MG63 (cell line): ENCODE data around the gene STPG2. TPM values are rescaled to one million over a fixed set of nuclear protein-coding genes. Genes with fewer than 3 reads are reported as not detected.
"Not testable (repeated sequence)": the region's sequence is repeated elsewhere in the genome, so short reads cannot be mapped to it uniquely, and the experiment has no call there.

Source experiments
- DNase-seq: peaks from one replicate; pipeline ENCODE4 v3.0.0-alpha.2; 2020
- H3K27me3 ChIP-seq: fragments of 250-450 bp; sonication (Bioruptor Pico); 2 replicates; pipeline ENCODE4 v1.5.1; 2020; ENCODE audit warnings: mild to moderate bottlenecking, moderate library complexity
- H3K36me3 ChIP-seq: fragments of 250-450 bp; sonication (Bioruptor Pico); 2 replicates; pipeline ENCODE4 v1.5.1; 2020; ENCODE audit warnings: mild to moderate bottlenecking, moderate library complexity
- H3K4me3 ChIP-seq: fragments of 250-450 bp; sonication (Bioruptor Pico); 2 replicates; pipeline ENCODE4 v1.5.1; 2020; ENCODE audit warnings: mild to moderate bottlenecking, moderate library complexity
- H3K9me3 ChIP-seq: fragments of 250-450 bp; sonication (Bioruptor Pico); 2 replicates; pipeline ENCODE4 v1.5.1; 2020; ENCODE audit warnings: mild to moderate bottlenecking, moderate library complexity
- total RNA-seq: library from RNA; depleted of rRNA; stranded (reverse); fragments of >200 nt; shearing (Covaris generic); gene quantifications from 2 replicates; pipeline ENCODE4 v1.2.3, GENCODE V29; 2014; ENCODE audit warnings: low replicate concordance

The STPG2 gene
- total RNA-seq, 1 experiment from 2014 or later, result not detected

DNA sequence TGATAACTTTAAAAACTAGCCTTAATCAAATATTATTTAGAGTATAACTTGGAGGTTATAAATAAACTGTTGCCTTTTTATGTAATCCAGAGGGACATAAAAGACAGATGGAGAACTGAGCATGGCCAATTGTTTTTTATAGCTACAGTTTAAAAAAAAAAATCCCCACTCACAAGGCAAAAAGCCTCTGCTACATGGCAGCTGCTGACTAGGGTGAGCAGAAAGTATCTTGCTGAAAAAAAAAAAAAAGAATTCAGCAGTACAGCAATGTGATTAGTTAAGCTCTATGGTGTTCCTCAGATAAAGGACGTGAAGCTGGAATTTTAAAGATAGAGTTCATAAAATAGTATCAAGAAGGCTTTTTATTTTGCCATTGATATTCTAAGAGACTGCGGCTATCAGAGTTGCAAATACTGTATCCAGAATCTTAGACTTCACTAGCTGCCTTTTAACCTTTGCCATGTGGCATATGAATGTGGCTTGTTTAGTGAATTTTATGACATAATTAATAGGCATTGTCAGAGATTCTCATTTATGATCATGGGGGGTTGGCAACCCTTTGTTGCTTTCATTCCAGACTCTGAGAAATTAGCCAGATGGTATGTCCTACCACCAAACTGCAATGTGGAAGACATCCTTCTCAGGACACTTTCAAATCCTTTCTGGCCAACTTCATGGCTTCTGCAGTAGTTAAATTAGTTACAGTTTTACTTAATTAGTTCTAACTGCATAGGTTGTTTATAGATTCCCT is 498.0 kb downstream of the STPG2 start:
- no peak for DNase-seq
- H3K27me3 ChIP-seq, result no peaks in the 10 kb centered on the region
- H3K36me3 ChIP-seq, result no peaks in the 10 kb centered on the region
- H3K9me3 ChIP-seq, result no peaks in the 10 kb centered on the region
- H3K4me3 ChIP-seq, result no peak overlapping the region

GRCh38 chr4:97643179-97643578 is 500.1 kb downstream of the STPG2 start:
- Histone ChIP-seq H3K36me3 (no peaks in the 10 kb centered on the region), H3K9me3 (no peaks in the 10 kb centered on the region), H3K4me3 (no peak overlapping the region), H3K27me3 (no peaks in the 10 kb centered on the region)
- DNase-seq, result no peak

- Histone ChIP-seq H3K36me3 (no peaks in the 10 kb centered on the region), H3K27me3 (no peaks in the 10 kb centered on the region), H3K9me3 (no peaks in the 10 kb centered on the region), H3K4me3 (no peak overlapping the region)
- DNase-seq, result no peak
Observed at GRCh38 chr4:97639961-97640360, 503.3 kb downstream of the STPG2 start.

DNA sequence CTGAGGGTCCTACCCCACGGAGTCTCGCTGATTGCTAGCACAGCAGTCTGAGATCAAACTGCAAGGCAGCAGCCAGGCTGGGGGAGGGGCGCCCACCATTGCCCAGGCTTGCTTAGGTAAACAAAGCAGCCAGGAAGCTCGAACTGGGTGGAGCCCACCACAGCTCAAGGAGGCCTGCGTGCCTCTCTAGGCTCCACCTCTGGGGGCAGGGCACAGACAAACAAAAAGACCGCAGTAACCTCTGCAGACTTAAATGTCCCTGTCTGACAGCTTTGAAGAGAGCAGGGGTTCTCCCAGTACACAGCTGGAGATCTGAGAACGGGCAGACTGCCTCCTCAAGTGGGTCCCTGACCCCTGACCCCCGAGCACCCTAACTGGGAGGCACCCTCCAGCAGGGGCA is 509.4 kb downstream of the STPG2 start:
- not testable (repeated sequence) for DNase-seq, H3K9me3 ChIP-seq, H3K4me3 ChIP-seq, H3K27me3 ChIP-seq, H3K36me3 ChIP-seq

DNA sequence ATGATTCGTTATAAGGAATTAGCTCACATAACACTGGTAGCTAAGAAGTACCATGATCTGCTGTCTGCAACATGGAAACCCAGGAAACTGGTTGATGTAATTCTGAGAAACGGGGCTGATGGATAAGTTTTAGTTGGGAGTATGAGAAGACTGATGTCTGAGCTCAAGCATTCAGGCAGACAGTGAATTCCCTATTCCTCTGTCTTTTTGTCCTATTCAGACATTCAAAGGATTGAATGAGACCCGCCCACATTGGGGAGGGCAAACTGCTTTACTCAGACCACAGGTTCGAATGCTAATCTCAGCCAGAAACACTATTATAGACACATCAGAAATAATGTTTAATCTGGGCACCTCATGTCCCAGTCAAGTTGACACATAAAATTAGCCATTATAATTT is 515.5 kb downstream of the STPG2 start:
- DNase-seq, result no peak
- no peaks in the 10 kb centered on the region for H3K27me3 ChIP-seq
- H3K36me3 ChIP-seq, result no peaks in the 10 kb centered on the region
- no peaks in the 10 kb centered on the region for H3K9me3 ChIP-seq
- no peak overlapping the region for H3K4me3 ChIP-seq

DNA sequence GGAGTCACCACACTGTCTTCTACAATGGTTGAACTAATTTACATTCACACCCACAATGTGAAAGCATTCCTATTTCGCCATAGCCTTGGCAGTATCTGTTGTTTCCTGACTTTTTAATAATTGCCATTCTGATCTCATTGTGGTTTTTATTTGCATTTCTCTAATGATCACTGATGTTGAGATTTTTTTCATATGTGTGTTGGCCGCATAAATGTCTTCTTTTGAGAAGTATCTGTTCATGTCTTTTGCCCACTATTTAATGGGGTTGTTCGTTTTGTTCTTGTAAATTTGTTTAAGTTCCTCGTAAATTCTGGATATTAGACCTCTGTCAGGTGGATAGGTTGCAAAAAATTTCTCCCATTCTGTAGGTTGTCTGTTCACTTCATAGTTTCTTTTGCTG is 519.1 kb downstream of the STPG2 start:
- Histone ChIP-seq H3K9me3 (no peaks in the 10 kb centered on the region), H3K4me3 (no peak overlapping the region), H3K27me3 (no peaks in the 10 kb centered on the region), H3K36me3 (no peaks in the 10 kb centered on the region)
- DNase-seq, result no peak

GRCh38 chr4:97605932-97606331 is 537.3 kb downstream of the STPG2 start:
- DNase-seq, result no peak
- Histone ChIP-seq H3K27me3 (no peaks in the 10 kb centered on the region), H3K36me3 (no peaks in the 10 kb centered on the region), H3K4me3 (no peak overlapping the region), H3K9me3 (no peaks in the 10 kb centered on the region)

- Histone ChIP-seq H3K9me3 (no peaks in the 10 kb centered on the region), H3K27me3 (no peaks in the 10 kb centered on the region), H3K36me3 (no peaks in the 10 kb centered on the region), H3K4me3 (no peak overlapping the region)
- DNase-seq, result no peak
Observed at GRCh38 chr4:97593248-97593647, 550.0 kb downstream of the STPG2 start.

DNA sequence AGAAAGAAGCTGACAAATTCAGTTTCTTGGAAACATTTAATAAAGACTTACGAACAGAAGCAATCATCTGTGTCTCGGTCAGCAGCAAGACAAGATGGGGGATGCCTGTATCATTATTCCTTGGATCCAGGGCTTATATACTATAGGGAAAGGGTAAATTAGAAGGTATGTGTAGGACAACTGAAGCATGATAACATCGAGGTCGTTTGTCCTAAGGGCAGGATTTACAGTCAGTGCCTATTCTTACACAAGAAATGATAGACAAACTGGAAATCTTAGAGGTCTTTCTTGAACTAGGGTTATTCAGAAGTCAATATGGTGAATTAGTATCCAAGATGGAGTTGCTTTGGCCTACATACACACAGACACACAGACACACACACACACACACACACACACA is 553.0 kb downstream of the STPG2 start:
- no peaks in the 10 kb centered on the region for H3K9me3 ChIP-seq
- no peak overlapping the region for H3K4me3 ChIP-seq
- H3K27me3 ChIP-seq, result no peaks in the 10 kb centered on the region
- DNase-seq, result no peak
- H3K36me3 ChIP-seq, result no peaks in the 10 kb centered on the region

DNA sequence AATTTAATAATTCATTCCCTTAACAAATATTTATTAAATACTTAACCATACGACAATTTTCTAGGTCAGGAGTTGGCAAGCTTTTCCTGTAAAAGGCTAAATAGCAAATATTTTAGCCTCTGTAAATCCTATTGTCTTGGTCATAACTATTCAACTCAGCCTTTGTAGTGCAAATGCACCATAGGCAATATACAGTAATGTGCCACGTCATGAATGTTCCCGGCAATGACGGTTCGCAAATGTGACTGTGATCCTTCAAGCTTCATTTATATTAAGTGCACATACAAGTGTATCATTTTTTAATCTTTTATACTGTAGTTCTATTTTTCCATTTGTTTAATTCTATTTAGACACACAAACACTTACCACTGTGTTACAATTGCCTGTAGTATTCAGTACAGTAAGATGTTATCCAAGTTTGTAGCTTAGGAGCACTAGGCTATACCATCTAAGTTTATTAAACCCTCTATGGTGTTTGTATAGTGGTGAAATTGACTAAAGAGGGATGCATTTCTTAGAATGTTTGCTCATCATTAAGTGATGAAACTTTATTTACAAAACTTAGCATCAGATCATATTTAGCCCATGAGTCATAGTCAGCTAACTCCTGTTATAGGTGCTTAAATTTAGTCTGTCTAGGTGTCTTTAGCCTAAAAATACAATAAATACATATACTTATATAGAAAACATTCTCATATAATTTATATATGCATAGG is 553.6 kb downstream of the STPG2 start:
- no peak for DNase-seq
- no peaks in the 10 kb centered on the region for H3K9me3 ChIP-seq
- H3K36me3 ChIP-seq, result no peaks in the 10 kb centered on the region
- no peak overlapping the region for H3K4me3 ChIP-seq
- no peaks in the 10 kb centered on the region for H3K27me3 ChIP-seq

DNA sequence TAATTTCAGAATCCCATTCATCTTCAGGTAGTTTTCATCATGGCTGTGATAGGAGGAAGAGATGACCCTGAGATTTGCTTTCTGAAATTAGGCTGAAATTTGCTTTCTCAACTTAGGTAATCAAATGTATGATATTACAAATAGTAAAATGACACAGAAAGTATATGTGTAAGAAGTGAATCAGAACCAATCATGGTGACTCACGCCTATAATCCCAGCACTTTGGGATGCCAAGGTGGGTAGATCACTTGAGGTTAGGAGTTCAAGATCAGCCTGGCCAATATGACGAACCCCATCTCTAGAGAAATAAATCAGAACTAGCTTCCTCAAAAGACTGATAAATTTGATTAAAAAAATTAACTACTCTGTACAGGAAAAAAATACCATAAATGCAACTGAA is 555.4 kb downstream of the STPG2 start:
- no peaks in the 10 kb centered on the region for H3K36me3 ChIP-seq
- H3K4me3 ChIP-seq, result no peak overlapping the region
- H3K9me3 ChIP-seq, result no peaks in the 10 kb centered on the region
- no peaks in the 10 kb centered on the region for H3K27me3 ChIP-seq
- peak; percentile 14 for DNase-seq

- Histone ChIP-seq H3K36me3 (no peaks in the 10 kb centered on the region), H3K9me3 (no peaks in the 10 kb centered on the region), H3K27me3 (no peaks in the 10 kb centered on the region), H3K4me3 (no peak overlapping the region)
- no peak for DNase-seq
Observed at GRCh38 chr4:97585274-97585673, 558.0 kb downstream of the STPG2 start.

DNA sequence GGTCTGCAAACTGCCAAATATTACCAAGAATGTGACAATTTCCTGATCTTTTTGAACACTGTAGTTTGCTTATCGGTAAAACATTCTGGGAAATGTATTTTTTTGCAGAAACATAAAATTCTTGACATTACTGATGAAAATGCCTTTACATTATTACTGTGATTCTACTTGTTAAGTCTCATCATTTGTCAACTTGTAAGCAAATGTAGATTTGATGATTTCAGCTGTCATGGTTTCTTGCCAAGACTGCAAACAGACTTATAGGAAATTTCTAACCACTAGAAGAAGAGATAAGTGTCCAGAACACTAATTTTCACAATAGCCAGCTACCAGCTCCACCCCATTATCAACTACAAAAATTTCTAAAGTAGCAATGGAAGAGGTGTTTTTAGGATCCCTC is 560.4 kb downstream of the STPG2 start:
- H3K9me3 ChIP-seq, result no peaks in the 10 kb centered on the region
- no peak overlapping the region for H3K4me3 ChIP-seq
- H3K36me3 ChIP-seq, result no peaks in the 10 kb centered on the region
- no peak for DNase-seq
- no peaks in the 10 kb centered on the region for H3K27me3 ChIP-seq

- no peak overlapping the region for H3K4me3 ChIP-seq
Observed at GRCh38 chr4:97577004-97577403, 566.3 kb downstream of the STPG2 start.

DNA sequence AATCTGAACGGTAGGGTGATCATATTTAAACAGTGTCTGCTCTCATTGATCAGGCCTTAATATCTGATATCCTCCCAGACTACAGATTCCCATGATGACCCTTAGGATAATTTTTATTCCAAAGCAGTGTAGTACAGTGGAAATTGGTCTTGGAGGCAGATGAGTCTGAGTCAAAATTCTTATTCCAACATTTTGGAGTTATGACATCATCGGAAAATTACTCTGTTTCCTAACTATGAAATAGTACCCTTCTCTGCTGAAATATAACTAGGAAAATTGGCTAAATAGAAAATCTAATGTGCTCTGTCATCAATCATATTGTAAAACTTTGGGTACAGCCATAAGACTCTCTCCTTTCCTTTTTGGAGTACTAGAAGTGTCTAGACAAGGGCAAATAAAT is 583.3 kb downstream of the STPG2 start:
- Histone ChIP-seq H3K4me3 (no peak overlapping the region), H3K9me3 (no peaks in the 10 kb centered on the region), H3K27me3 (no peaks in the 10 kb centered on the region), H3K36me3 (no peaks in the 10 kb centered on the region)
- no peak for DNase-seq

More at GRCh38 chr4:97577004-97577403, 566.3 kb downstream of the STPG2 start:
- no peak for DNase-seq
- Histone ChIP-seq H3K9me3 (no peaks in the 10 kb centered on the region), H3K27me3 (no peaks in the 10 kb centered on the region), H3K36me3 (no peaks in the 10 kb centered on the region)

GRCh38 chr4:97558204-97558778 is 585.0 kb downstream of the STPG2 start:
- Histone ChIP-seq H3K27me3 (no peaks in the 10 kb centered on the region), H3K9me3 (no peaks in the 10 kb centered on the region), H3K36me3 (no peaks in the 10 kb centered on the region), H3K4me3 (no peak overlapping the region)
- no peak for DNase-seq

DNA sequence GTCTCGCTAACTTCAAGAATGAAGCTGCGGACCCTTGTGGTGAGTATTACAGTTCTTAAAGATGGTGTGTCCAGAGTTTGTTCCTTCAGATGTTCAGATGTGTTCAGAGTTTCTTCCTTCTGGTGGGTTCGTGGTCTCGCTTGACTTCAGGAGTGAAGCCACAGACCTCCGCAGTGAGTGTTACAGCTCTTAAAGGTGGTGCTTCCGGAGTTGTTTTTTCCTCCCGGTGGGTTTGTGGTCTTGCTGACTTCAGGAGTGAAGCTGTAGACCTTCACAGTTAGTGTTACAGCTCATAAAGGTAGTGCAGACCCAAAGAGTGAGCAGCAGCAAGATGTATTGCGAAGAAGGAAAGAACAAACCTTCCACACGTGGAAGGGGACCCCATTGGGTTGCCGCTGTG is 592.6 kb downstream of the STPG2 start:
- not testable (repeated sequence) for H3K27me3 ChIP-seq, H3K36me3 ChIP-seq, H3K9me3 ChIP-seq, H3K4me3 ChIP-seq, DNase-seq
